IPS-NIHi7 (cell line): Measurements from ENCODE around the gene LEF1.

Experiments used
- DNase-seq: peaks from one replicate; pipeline ENCODE4 v3.0.0; 2012; ENCODE audit warnings: mixed read lengths; ENCODE audit errors: extremely low spot score

LEF1 gene

GRCh38 chr4:108175966-108176365 is 7.2 kb upstream of the LEF1 start:
- no peak for DNase-seq

GRCh38 chr4:108174856-108175255 is 6.1 kb upstream of the LEF1 start:
- DNase-seq = no peak

- DNase-seq = no peak
These were observed 4.9 kb upstream of the LEF1 start for GRCh38 chr4:108173599-108174057.

GRCh38 chr4:108172753-108173598 is 4.2 kb upstream of the LEF1 start:
- DNase-seq = peak; percentile 50

GRCh38 chr4:108172231-108172752 is 3.6 kb upstream of the LEF1 start:
- peak; percentile 22 for DNase-seq

- DNase-seq = peak; percentile 36
These were observed 2.9 kb upstream of the LEF1 start for GRCh38 chr4:108171339-108172230.

- no peak for DNase-seq
These were observed 2.1 kb upstream of the LEF1 start for GRCh38 chr4:108170631-108171338.

- no peak for DNase-seq
These were observed 932 bp upstream of the LEF1 start for GRCh38 chr4:108169664-108170063.

GRCh38 chr4:108168160-108168670 is 517 bp downstream of the LEF1 start:
- no peak for DNase-seq

- peak; percentile 66 for DNase-seq
These were observed 2.1 kb downstream of the LEF1 start for GRCh38 chr4:108166441-108167315.

GRCh38 chr4:108166038-108166437 is 2.7 kb downstream of the LEF1 start:
- DNase-seq = no peak

- no peak for DNase-seq
These were observed 3.1 kb downstream of the LEF1 start for GRCh38 chr4:108165586-108165985.

- DNase-seq = no peak
These were observed 5.4 kb downstream of the LEF1 start for GRCh38 chr4:108163351-108163750.

GRCh38 chr4:108160741-108161352 is 7.9 kb downstream of the LEF1 start:
- peak; percentile 24 for DNase-seq

- no peak for DNase-seq
These were observed 8.9 kb downstream of the LEF1 start for GRCh38 chr4:108159845-108160244.

- DNase-seq = no peak
These were observed 11.1 kb downstream of the LEF1 start for GRCh38 chr4:108157655-108158054.

GRCh38 chr4:108156391-108156790 is 12.3 kb downstream of the LEF1 start:
- no peak for DNase-seq

- peak; percentile 50 for DNase-seq
These were observed 13.4 kb downstream of the LEF1 start for GRCh38 chr4:108155373-108155772.

GRCh38 chr4:108152980-108153379 is 15.8 kb downstream of the LEF1 start:
- DNase-seq = no peak
